Hematopoietic multipotent progenitor cell treated with erythropoietin and hydrocortisone succinate and interleukin-3 and kit ligand, for 8 days (in vitro differentiated cells): Measurements from ENCODE around the gene SPATC1L.

Experiments used
- DNase-seq: peaks from one replicate; pipeline ENCODE4 v3.0.0-alpha.2; 2015

Gene SPATC1L

GRCh38 chr21:46199436-46200373, 15.4 kb upstream of the SPATC1L start:
- DNase-seq: peak; percentile 27

DNA sequence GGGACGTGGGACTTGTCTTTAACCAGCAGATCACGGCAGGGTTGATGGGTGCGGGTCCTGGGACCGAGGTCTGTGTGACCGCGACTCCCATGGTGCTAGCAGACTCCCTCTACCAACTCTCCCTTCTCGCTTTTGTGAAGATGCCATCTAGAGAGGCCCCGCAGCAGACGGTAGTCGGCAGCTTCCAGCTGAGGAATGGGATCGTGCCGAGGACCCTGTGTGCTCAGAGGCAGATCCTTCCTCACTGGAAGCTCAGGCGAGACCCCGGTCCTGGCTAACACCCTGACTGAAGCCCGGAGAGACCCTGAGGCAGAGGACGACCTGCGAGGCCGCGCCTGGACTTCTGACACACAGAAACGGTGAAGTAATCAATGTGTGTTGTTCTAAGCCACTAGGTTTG, 12.5 kb upstream of the SPATC1L start:
- DNase-seq: no peak

DNA sequence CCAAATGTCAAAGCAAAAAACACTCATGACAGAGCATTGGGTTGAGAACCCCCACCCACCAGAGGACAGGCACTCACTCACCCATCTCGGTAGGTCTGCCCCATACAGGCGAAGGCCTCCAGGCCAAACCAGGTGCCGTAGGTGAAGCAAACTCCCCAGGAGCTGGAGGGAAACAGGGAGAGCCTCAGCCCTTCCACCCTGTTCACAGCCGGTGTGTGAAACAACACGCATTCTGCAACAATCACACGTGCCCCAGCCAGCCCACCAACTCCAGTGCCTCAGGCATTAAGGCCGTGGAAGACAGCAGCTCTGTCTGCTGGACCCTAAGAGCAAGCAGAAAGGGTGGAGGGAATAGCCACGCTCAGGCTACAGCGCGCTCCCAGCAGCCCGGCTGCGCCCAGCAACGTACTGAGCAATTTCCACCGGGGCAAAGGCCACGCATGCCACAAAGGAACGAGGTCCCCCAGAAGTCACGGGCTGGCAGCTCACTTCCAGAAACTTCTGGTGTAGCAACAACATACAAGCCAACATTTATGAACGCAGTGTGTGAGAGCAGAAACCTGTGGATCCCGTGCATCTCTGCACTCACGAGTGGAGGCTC, 11.4 kb upstream of the SPATC1L start:
- DNase-seq: no peak

GRCh38 chr21:46194374-46195334, 10.4 kb upstream of the SPATC1L start:
- no peak for DNase-seq

GRCh38 chr21:46193829-46194373, 9.6 kb upstream of the SPATC1L start:
- no peak for DNase-seq

DNA sequence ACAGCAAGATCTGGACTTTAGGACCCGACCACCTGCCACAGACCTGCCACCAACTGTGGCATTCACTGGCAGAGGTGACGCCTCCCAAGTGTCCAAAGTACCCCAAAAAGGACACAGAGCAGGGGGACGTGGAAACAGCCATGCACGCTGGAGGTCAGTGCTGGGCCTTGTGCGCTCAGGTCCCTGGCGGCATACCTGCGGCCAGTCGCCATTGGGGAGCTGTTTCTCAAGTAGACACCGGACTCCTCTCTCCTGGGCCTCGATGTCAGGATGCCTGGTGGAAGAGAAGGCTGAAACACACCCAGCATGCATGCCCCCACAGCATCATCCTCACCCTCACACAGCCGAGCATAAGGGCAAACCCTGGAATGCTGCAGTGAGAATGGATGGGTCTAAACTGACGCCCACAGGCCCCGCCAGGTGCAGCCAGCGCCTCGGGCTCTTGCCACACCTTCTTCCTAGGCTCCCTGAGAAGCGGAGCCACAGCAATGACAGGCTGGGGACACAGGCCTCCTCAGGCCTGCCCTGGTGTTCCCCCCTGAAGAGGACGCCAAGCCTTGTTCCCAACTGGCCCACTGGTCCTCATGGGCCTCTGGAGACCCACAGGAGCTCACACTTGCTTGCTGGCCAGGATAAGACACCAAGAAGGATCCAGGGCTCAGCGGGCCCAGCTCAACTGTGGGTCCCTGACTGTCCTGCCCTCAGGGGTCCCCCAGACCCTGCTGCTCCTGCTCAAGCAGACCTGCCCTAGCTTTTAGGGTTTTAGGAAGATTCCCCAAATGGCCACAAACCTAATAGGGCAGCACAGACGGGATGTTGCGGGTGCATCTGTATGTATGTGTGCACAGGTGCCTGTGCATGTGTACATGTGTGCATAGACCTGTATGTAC, 7.7 kb upstream of the SPATC1L start:
- no peak for DNase-seq

DNA sequence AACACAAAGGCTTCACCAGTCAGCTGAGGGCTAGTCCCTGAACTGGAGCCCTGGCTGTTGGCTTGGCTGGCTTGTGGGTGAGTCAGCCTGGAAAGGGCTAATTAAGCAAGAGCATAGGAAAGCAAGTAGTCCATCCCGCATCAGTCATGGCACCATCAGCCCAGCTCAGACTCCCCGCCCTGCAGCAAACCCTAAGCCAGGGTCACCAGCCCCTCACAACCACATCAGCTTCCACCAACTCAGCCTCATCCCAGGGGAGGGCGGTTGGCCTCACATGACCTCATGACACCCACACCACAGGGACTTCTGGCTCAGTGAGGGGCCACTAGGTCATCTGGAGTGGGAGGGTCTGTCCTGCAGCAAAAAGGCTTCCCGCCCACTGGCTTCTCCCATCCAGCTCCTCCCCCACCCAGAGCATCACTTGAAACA, 7.0 kb upstream of the SPATC1L start:
- DNase-seq: no peak

GRCh38 chr21:46190491-46191131, 6.4 kb upstream of the SPATC1L start:
- DNase-seq: no peak

DNA sequence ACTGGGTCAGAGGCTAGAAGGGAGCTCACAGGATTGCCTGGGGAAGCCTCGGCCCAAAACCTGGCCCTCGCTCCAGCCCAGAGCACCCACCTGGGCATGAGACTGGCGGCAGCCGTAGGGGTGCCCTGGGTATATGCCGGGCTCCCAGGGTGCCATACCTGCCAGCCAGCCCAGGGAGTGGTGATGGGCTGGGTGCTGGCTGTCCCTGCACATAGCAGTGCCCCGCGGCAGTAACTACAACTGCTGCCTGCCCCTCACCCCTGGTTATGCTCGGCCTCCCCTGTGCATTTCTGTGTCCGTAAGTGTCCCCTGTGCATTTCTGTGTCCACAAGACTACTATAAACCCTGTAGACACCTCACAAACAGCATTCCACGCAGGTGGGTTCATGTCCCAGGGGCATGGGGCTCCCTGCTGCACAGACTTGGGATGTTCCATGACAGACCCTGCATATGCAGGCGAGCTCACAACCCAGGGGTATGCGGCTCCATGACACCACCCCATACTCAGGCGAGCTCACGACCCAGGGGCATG, 5.8 kb upstream of the SPATC1L start:
- DNase-seq: no peak

- no peak for DNase-seq
Measured at GRCh38 chr21:46189213-46189958, 5.1 kb upstream of the SPATC1L start.

DNA sequence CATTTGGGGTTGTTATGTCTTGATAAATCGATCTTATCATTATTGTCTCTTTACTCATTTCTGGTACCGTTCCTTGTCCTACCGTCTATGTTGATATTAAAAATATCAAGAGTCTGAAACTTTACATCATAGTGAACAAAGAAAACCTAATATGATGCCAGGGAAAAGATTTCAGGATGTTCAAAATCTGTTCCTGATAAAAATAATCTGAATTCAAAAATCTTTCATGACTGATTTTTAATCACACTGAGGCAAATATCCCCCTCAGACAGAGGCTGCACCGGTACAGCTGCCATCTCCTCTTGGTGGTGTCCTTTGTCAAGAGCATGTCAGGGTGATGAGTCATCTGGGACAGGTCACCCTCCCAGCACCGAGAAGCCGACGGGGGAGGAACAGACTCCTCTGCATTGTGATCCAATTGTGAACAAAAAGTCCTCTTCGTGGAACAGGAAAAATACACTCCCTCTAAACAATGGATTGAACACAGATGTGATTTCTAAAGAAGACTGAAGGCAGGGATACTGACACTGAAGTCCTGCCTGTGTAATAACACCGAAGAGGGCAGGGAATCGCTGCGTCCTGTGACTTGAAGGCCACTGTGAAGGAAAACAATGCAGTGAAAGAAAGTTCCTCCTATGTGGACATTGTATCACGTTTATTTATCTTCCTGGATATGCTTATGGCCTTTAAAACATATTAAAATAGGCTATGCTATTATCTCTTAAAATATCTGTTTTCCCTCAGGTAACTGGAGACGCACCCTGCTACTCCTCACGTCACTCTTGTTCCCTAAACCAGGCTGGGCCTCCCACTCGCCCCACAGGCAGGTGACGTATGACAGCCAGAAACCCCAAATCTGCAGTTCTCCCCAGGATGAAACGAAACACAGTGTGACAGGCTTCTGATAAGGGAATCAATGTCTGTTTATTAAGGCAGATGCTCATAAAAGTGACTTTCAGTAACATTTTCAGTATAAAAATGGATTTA, 4.3 kb upstream of the SPATC1L start:
- peak; percentile 61 for DNase-seq

DNA sequence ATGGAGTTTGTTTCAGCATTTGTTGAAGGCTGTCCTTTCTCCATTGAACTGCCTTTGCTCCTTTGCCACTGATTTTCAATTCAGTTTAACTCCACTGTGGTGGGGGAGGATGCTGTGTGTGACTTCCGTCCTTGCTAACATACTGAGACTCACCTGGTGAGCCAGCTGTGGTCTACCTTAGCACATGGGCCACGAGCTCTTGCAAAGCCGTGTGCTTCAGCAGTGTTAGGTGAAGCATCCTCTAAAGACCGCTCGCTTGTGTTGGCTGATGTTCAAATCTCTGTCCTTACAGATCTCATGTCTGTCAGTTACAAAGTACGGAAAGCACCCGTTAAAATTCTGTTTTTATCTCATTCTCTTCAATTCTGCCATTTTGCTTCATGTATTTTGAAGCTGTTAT, 3.6 kb upstream of the SPATC1L start:
- no peak for DNase-seq

- DNase-seq: no peak
Measured at GRCh38 chr21:46187261-46187660, 3.0 kb upstream of the SPATC1L start.

- peak; percentile 77 for DNase-seq
Measured at GRCh38 chr21:46185716-46186115, 1.5 kb upstream of the SPATC1L start.

GRCh38 chr21:46184625-46185555, 631 bp upstream of the SPATC1L start:
- DNase-seq: peak; percentile 70

DNA sequence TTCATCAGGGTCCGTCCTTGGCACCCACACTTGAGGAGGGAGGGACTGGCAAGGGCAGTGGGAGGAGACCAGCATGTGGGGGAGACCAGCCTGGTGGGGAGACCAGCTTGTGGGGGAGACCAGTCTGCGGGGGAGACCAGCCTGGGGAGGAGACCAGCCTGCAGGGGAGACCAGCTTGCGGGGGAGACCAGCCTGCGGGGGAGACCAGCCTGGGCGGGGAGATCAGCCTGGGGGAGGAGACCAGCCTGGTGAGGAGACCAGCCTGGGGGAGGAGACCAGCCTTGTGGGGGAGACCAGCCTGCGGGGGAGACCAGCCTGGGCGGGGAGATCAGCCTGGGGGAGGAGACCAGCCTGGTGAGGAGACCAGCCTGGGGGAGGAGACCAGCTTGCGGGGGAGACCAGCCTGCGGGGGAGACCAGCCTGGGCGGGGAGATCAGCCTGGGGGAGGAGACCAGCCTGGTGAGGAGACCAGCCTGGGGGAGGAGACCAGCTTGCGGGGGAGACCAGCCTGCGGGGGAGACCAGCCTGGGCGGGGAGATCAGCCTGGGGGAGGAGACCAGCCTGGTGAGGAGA, 836 bp downstream of the SPATC1L start:
- peak; percentile 26 for DNase-seq
